HEK293T (cell line): ENCODE measurements around the gene CERCAM.
"Not testable (repeated sequence)": the region's sequence is repeated elsewhere in the genome, so short reads cannot be mapped to it uniquely, and the experiment has no call there.

Experiments used
- ARNT ChIP-seq: fragments of 450-650 bp; IDR thresholded peaks from 2 replicates; pipeline ENCODE4 v1.6.1; 2017; ENCODE audit warnings: mild to moderate bottlenecking
- CTBP1 ChIP-seq: fragments of 450-650 bp; IDR thresholded peaks from 2 replicates; pipeline ENCODE4 v1.6.1; 2016; ENCODE audit warnings: borderline replicate concordance
- FOXK2 ChIP-seq: fragments of 450-650 bp; IDR thresholded peaks from 2 replicates; pipeline ENCODE4 v1.6.1; 2016; ENCODE audit warnings: mild to moderate bottlenecking
- FOXM1 ChIP-seq: fragments of 450-650 bp; IDR thresholded peaks from 2 replicates; pipeline ENCODE4 v1.6.1; 2017; ENCODE audit warnings: mild to moderate bottlenecking, borderline replicate concordance
- SUZ12 ChIP-seq: fragments of 450-650 bp; IDR thresholded peaks from 2 replicates; pipeline ENCODE4 v1.6.1; 2016; ENCODE audit warnings: mild to moderate bottlenecking
- TARDBP ChIP-seq: fragments of 450-650 bp; IDR thresholded peaks from 2 replicates; pipeline ENCODE4 v1.6.1; 2016
- ZNF384 ChIP-seq: fragments of 450-650 bp; IDR thresholded peaks from 2 replicates; pipeline ENCODE4 v1.6.1; 2016

DNA sequence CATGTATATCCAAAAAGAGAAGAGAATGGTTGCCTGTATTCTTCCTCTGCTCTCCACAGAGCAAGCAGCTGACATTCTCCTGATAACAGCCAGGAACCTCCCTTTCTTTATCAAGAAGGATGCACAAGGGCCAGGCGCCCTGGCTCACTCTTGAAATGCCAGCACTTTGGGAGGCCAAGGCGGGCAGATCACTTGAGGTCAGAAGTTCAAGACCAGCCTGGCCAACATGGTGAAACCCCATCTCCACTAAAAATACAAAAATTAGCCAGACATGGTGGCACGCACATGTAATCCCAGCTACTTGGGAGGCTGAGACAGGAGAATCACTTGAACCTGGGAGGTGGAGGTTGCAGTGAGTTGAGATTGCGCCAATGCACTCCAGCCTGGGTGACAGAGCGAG lies 25.8 kb downstream of the CERCAM start:
- TF ChIP-seq SUZ12, ZNF384, CTBP1, TARDBP, FOXK2, FOXM1, ARNT: not testable (repeated sequence)
